ENCODE results near the gene LBP. TPM values are rescaled to one million over a fixed set of nuclear protein-coding genes. Genes with fewer than 3 reads are reported as not detected.

The LBP gene
- total RNA-seq, 1 experiment from 2014 or later, result not detected

DNA sequence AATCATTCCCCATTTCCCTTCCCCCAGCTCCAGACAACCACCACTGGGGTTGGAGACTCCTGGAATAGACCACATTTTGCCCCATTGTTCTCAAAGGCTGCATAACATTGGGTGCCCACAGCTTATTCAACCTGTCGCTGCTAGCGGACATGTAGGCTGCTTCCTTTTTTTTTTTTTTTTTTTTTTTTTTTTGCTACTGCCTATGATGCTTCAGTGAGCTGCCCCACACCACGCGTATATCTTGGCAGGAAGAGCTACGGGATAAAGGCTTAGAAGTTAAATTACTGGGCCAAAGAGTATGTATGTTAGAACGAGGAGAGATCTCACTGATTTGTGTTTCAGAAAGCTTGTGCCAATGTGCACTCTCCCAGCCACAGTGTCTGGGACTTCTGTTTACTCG lies 7.0 kb downstream of the LBP start:
- Histone ChIP-seq H3K4me1 (no peaks in the 10 kb centered on the region), H3K9me3 (no peaks in the 10 kb centered on the region), H3K36me3 (ENCODE audit: control insufficient read depth, insufficient read depth, low read length) (no peaks in the 10 kb centered on the region), H3K4me3 (ENCODE audit: low read depth, low read length) (no peak overlapping the region), H3K27me3 (replicated peaks; ENCODE audit: control insufficient read depth, insufficient read depth, low read length) (no peaks in the 10 kb centered on the region)
- CTCF ChIA-PET, result interaction anchor here (0.6 to 1.4 kb wide), 5 partner anchors 12 to 119 kb away, joined by 3 to 5 read pairs (median 4); no protein-coding TSS in a partner anchor
- POLR2A ChIA-PET, result interaction anchor here (0.6 kb wide), 1 partner anchor 82 kb away, joined by 7 read pairs; the partner anchor contains the start of gene SNHG17
- Mint-ChIP-seq H3K36me3 (ENCODE audit: insufficient read depth, unreplicated experiment) (no peaks in the 10 kb centered on the region), H3K4me1 (ENCODE audit: low read depth, unreplicated experiment) (no peaks in the 10 kb centered on the region), H3K27me3 (ENCODE audit: insufficient read depth, unreplicated experiment) (no peaks in the 10 kb centered on the region), H3K4me3 (ENCODE audit: unreplicated experiment) (no peak overlapping the region), H3K9me3 (ENCODE audit: unreplicated experiment) (no peaks in the 10 kb centered on the region), H3K27ac (ENCODE audit: unreplicated experiment) (no peak overlapping the region)
- DNase-seq, result no peak
- BruUV-seq (replicated peaks), result no TSS peak
- TF ChIP-seq, protein P1, sequence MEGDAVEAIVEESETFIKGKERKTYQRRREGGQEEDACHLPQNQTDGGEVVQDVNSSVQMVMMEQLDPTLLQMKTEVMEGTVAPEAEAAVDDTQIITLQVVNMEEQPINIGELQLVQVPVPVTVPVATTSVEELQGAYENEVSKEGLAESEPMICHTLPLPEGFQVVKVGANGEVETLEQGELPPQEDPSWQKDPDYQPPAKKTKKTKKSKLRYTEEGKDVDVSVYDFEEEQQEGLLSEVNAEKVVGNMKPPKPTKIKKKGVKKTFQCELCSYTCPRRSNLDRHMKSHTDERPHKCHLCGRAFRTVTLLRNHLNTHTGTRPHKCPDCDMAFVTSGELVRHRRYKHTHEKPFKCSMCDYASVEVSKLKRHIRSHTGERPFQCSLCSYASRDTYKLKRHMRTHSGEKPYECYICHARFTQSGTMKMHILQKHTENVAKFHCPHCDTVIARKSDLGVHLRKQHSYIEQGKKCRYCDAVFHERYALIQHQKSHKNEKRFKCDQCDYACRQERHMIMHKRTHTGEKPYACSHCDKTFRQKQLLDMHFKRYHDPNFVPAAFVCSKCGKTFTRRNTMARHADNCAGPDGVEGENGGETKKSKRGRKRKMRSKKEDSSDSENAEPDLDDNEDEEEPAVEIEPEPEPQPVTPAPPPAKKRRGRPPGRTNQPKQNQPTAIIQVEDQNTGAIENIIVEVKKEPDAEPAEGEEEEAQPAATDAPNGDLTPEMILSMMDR (IDR thresholded peaks at IDR 0.05; ENCODE audit: insufficient read depth in 1 of 2, low read depth in 1 of 2, low read length in 1 of 2, severe bottlenecking in 1 of 2, unreplicated experiment in 1 of 2), result no peak
- intact Hi-C loops (cut with micrococcal nuclease; ENCODE audit: unreplicated experiment), result no loop called here

DNA sequence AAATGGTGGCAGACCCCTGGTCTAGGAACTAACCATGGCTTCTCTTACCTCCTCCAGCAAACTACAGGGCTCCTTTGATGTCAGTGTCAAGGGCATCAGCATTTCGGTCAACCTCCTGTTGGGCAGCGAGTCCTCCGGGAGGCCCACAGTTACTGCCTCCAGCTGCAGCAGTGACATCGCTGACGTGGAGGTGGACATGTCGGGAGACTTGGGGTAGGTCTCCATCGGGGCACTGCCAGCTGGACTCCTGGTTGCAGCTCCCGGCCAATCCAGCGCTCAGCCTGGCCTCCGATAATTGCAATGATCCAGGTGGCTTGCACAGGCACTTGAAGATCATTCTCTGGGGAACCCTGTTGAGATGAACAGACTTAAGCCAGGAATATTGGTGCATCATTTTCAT lies 7.9 kb downstream of the LBP start:
- H3K27ac Mint-ChIP-seq (ENCODE audit: unreplicated experiment), result no peak overlapping the region
- no peaks in the 10 kb centered on the region for H3K36me3 ChIP-seq (ENCODE audit: control insufficient read depth, insufficient read depth, low read length)
- no peaks in the 10 kb centered on the region for H3K4me1 ChIP-seq
- H3K4me1 Mint-ChIP-seq (ENCODE audit: low read depth, unreplicated experiment), result no peaks in the 10 kb centered on the region
- no peaks in the 10 kb centered on the region for H3K9me3 ChIP-seq
- no peaks in the 10 kb centered on the region for H3K27me3 Mint-ChIP-seq (ENCODE audit: insufficient read depth, unreplicated experiment)
- ChIA-PET CTCF (interaction anchor here (1.1 to 1.4 kb wide), 2 partner anchors 18 to 19 kb away, joined by 4 read pairs; no protein-coding TSS in a partner anchor), POLR2A (no interaction called here)
- intact Hi-C loops (cut with micrococcal nuclease; ENCODE audit: unreplicated experiment), result no loop called here
- no peaks in the 10 kb centered on the region for H3K36me3 Mint-ChIP-seq (ENCODE audit: insufficient read depth, unreplicated experiment)
- no peak overlapping the region for H3K4me3 ChIP-seq (ENCODE audit: low read depth, low read length)
- no peak overlapping the region for H3K4me3 Mint-ChIP-seq (ENCODE audit: unreplicated experiment)
- no peaks in the 10 kb centered on the region for H3K9me3 Mint-ChIP-seq (ENCODE audit: unreplicated experiment)
- DNase-seq, result no peak
- no TSS peak for BruUV-seq (replicated peaks)
- H3K27me3 ChIP-seq (replicated peaks; ENCODE audit: control insufficient read depth, insufficient read depth, low read length), result no peaks in the 10 kb centered on the region
- TF ChIP-seq, protein P1 (IDR thresholded peaks at IDR 0.05; ENCODE audit: insufficient read depth in 1 of 2, low read depth in 1 of 2, low read length in 1 of 2, severe bottlenecking in 1 of 2, unreplicated experiment in 1 of 2), result no peak

DNA sequence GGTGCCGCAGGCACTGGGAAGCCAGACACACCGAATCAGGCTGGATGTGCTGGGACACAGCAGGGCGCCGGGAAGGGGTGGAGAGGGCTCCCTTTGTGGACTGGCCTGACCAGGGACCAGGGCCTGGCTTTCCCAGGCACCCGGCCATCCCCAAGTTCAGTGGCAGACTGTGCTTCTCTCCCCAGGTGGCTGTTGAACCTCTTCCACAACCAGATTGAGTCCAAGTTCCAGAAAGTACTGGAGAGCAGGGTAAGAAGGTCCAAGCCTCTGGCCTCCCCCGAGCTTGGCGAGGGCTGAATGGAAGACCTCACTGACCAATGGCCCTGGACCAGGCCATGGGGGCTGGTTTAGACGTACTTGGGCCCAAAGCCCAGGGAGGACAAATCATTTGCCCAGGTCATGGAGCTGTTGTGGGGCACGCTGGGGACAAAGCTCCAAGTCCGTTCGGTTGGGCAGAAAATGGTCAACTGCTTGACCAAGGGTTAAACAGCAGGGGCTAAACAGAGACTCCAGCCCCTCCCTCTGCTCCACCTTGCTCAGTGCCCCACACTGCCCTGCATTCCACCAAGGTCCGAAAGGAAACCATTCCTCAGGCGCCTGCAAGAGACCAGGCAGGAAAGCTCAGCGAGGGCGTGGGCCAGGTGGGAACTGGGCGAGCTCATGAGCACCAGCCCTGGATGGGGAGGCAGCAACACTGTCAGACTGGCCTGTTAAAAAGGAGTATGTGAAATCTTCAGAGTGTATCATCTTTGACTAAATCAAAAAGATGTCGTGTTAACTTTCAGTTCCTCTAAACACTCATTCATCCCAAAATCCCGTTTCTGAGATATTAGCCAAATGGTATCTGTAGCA lies 9.1 kb downstream of the LBP start:
- Mint-ChIP-seq H3K27me3 (ENCODE audit: insufficient read depth, unreplicated experiment) (no peaks in the 10 kb centered on the region), H3K9me3 (ENCODE audit: unreplicated experiment) (no peaks in the 10 kb centered on the region), H3K36me3 (ENCODE audit: insufficient read depth, unreplicated experiment) (no peaks in the 10 kb centered on the region), H3K27ac (ENCODE audit: unreplicated experiment) (no peak overlapping the region), H3K4me3 (ENCODE audit: unreplicated experiment) (no peak overlapping the region), H3K4me1 (ENCODE audit: low read depth, unreplicated experiment) (no peaks in the 10 kb centered on the region)
- peak; percentile 36 to 62 for DNase-seq
- ChIA-PET CTCF (interaction anchor here (0.7 to 2.3 kb wide), 2 partner anchors 9 to 16 kb away, joined by 6 to 10 read pairs; no protein-coding TSS in a partner anchor), POLR2A (no interaction called here)
- Histone ChIP-seq H3K4me3 (ENCODE audit: low read depth, low read length) (no peak overlapping the region), H3K4me1 (no peaks in the 10 kb centered on the region), H3K9me3 (no peaks in the 10 kb centered on the region), H3K27me3 (replicated peaks; ENCODE audit: control insufficient read depth, insufficient read depth, low read length) (no peaks in the 10 kb centered on the region), H3K36me3 (ENCODE audit: control insufficient read depth, insufficient read depth, low read length) (no peaks in the 10 kb centered on the region)
- no TSS peak for BruUV-seq (replicated peaks)
- intact Hi-C loops (cut with micrococcal nuclease; ENCODE audit: unreplicated experiment), result no loop called here
- TF ChIP-seq, protein P1 (IDR thresholded peaks at IDR 0.05; ENCODE audit: insufficient read depth in 1 of 2, low read depth in 1 of 2, low read length in 1 of 2, severe bottlenecking in 1 of 2, unreplicated experiment in 1 of 2), result no peak

All from Caco-2 (cell line).